ENCODE results near the gene F12. TPM values are rescaled to one million over a fixed set of nuclear protein-coding genes. Genes with fewer than 3 reads are reported as not detected.

Gene F12
- total and polyA plus RNA-seq, 2 of the 8 experiments (the other 6 are each of a cell fraction or from before 2014, with no cell fraction given), result 6.5 to 7.8 TPM

GRCh38 chr5:177355868-177356168 is 53.5 kb downstream of the F12 start:
- H3K4me1 ChIP-seq (replicated peaks in 1 of 4; ENCODE audit: control insufficient read depth in 3 of 4, insufficient read depth in 4 of 4, low read length in 3 of 4), result no peaks in the 10 kb centered on the region; a peak in 1 of 7 replicates
- H3K36me3 ChIP-seq (ENCODE audit: control insufficient read depth in 2 of 4, insufficient read depth in 4 of 4, low read length in 3 of 4), result no peaks in the 10 kb centered on the region
- no peak overlapping the region for H3K14ac ChIP-seq (ENCODE audit: insufficient read length)
- no peak overlapping the region for H2BK15ac ChIP-seq (ENCODE audit: low read length)
- H3K9me3 ChIP-seq (ENCODE audit: insufficient read depth in 2 of 2, low read depth in 1 of 2, low read length in 1 of 2), result no peaks in the 10 kb centered on the region
- H3K79me2 ChIP-seq (ENCODE audit: control insufficient read depth in 1 of 2, insufficient read depth in 2 of 2, low read length in 2 of 2), result peaks cover under 1 to 5% of the 10 kb centered on the region in 2 experiments; a peak in 3 of 4 replicates
- H3K23ac ChIP-seq (ENCODE audit: insufficient read length), result no peak overlapping the region
- H3K4me2 ChIP-seq (ENCODE audit: insufficient read depth in 1 of 2, low read depth in 2 of 2, low read length in 2 of 2), result no peak overlapping the region
- H4K91ac ChIP-seq (replicated peaks; ENCODE audit: insufficient read length, low read length), result no peak overlapping the region
- no peak overlapping the region for H3K4ac ChIP-seq (replicated peaks; ENCODE audit: insufficient read length, low read depth, low read length)
- FAIRE-seq (no peak), DNase-seq (ENCODE audit: low read depth in 1 of 2, low spot score in 2 of 2) (no peak)
- no peak overlapping the region for H3K18ac ChIP-seq (ENCODE audit: extremely low read depth, low read length)
- H3K9ac ChIP-seq (replicated peaks in 1 of 4; ENCODE audit: extremely low read depth in 1 of 4, low read depth in 3 of 4, low read length in 3 of 4), result no peak overlapping the region
- no peak overlapping the region for H3K56ac ChIP-seq (replicated peaks; ENCODE audit: insufficient read length, low read depth, low read length)
- POLR2A ChIA-PET (ENCODE audit: partially characterized antibody), result interaction anchor here (0.9 to 8.1 kb wide), 2 partner anchors 10 to 97 kb away, joined by 3 to 66 read pairs; no protein-coding TSS in a partner anchor
- no peak overlapping the region for H2BK120ac ChIP-seq (replicated peaks; ENCODE audit: low read depth, low read length)
- H3K79me1 ChIP-seq (ENCODE audit: low read depth, low read length), result peaks cover 1% of the 10 kb centered on the region; the same call in 1 of the 2 replicates
- peaks cover 0 to 8% (median 0%) of the 10 kb centered on the region in 4 experiments; a peak in 2 of 7 replicates for H3K27me3 ChIP-seq (replicated peaks in 1 of 4; ENCODE audit: control insufficient read depth in 3 of 4, extremely low read depth in 1 of 4, insufficient read depth in 3 of 4, low read length in 3 of 4)
- H2BK5ac ChIP-seq (ENCODE audit: low read depth, low read length), result no peak overlapping the region
- no peaks in the 10 kb centered on the region for H4K20me1 ChIP-seq (replicated peaks in 1 of 2; ENCODE audit: control insufficient read depth in 1 of 2, insufficient read depth in 2 of 2, low read length in 2 of 2)
- TF ChIP-seq ZNF274 (IDR thresholded peaks at IDR 0.05; ENCODE audit: borderline replicate concordance, extremely low read depth, low read length) (no peak), CTBP2 (IDR thresholded peaks at IDR 0.05; ENCODE audit: borderline replicate concordance, insufficient read depth, insufficient read length, low read length) (no peak), JUN (IDR thresholded peaks at IDR 0.05; ENCODE audit: low read depth, low read length) (no peak)
- CTCF ChIA-PET (ENCODE audit: partially characterized antibody), result interaction anchor here (0.9 to 11.2 kb wide), 5 partner anchors 12 to 245 kb away, joined by 3 to 142 read pairs (median 3); no protein-coding TSS in a partner anchor
- no peak overlapping the region for H2AFZ ChIP-seq (ENCODE audit: low read length)
- no peak overlapping the region for H2BK20ac ChIP-seq (ENCODE audit: low read length)
- H2BK12ac ChIP-seq (ENCODE audit: low read depth, low read length), result no peak overlapping the region
- H3K23me2 ChIP-seq (ENCODE audit: low read depth, low read length), result peaks cover 5% of the 10 kb centered on the region
- H4K8ac ChIP-seq (ENCODE audit: extremely low read depth, insufficient read depth, low read length), result no peak overlapping the region
- no peak overlapping the region for H3K27ac ChIP-seq (ENCODE audit: low read depth, low read length)
- WGBS, 2 experiments (ENCODE audit: extremely low coverage in 1 of 2, insufficient coverage in 1 of 2, insufficient read length in 1 of 2, insufficient replicate concordance in 2 of 2, low coverage in 1 of 2, low lambda C conversion rate in 2 of 2, missing lambda C conversion rate in 1 of 2), result 54% methylated on average over 1 of the region's 1 CpG; no CpG with 5 or more reads in 1 of the 2 experiments
- H2AK5ac ChIP-seq (ENCODE audit: low read depth, low read length), result no peak overlapping the region
- no peak overlapping the region for H3K4me3 ChIP-seq (ENCODE audit: extremely low read depth in 1 of 4, insufficient read depth in 2 of 4, low read depth in 3 of 4, low read length in 4 of 4)
- no peak overlapping the region for H4K5ac ChIP-seq (ENCODE audit: insufficient read length, low read depth, low read length)
